CD4-positive, alpha-beta memory T cell (primary cell): ENCODE data around the gene KL. TPM values are rescaled to one million over a fixed set of nuclear protein-coding genes. Genes with fewer than 3 reads are reported as not detected.

ENCODE experiments used
- CTCF ChIA-PET: fragments of 350-600 bp; sonication (Branson Sonifier 250); formaldehyde crosslinking; loops from one replicate; lab custom pipeline; 2021; ENCODE audit warnings: inconsistent platforms; ENCODE audit not compliant: partially characterized antibody; lab: Charles Lee
- POLR2A ChIA-PET: fragments of 350-600 bp; sonication (Branson Sonifier 250); formaldehyde crosslinking; loops from one replicate; lab custom pipeline; 2021; ENCODE audit not compliant: partially characterized antibody; lab: Charles Lee
- DNase-seq, 5 donors: peaks; one replicate each; pipeline versions ENCODE4 v3.0.0 to v3.0.0-alpha.2; 2020 to 2022; ENCODE audit warnings: mixed read lengths in 1 of 5
- H3K27ac ChIP-seq: one replicate; pipeline ENCODE4 v1.7.0; 2013; ENCODE audit warnings: low read depth, low read length
- H3K27me3 ChIP-seq: 2 replicates; pipeline ENCODE4 v1.7.0; 2013; ENCODE audit warnings: mild to moderate bottlenecking, low read length, moderate library complexity; ENCODE audit not compliant: insufficient read depth
- H3K36me3 ChIP-seq: 2 replicates; pipeline ENCODE4 v1.7.0; 2013; ENCODE audit warnings: mild to moderate bottlenecking, low read length, moderate library complexity; ENCODE audit not compliant: insufficient read depth
- H3K4me1 ChIP-seq: 2 replicates; pipeline ENCODE4 v1.7.0; 2013; ENCODE audit warnings: mild to moderate bottlenecking, low read length, moderate library complexity; ENCODE audit not compliant: insufficient read depth
- H3K4me3 ChIP-seq, 2 donors: one replicate each; pipeline ENCODE4 v1.7.0; 2013; ENCODE audit warnings: low read length in 2 of 2, mild to moderate bottlenecking in 1 of 2
- H3K9me3 ChIP-seq, 2 donors: one replicate each; pipeline ENCODE4 v1.7.0; 2013; ENCODE audit warnings: low read length in 2 of 2, control low read depth in 1 of 2; ENCODE audit not compliant: control insufficient read depth in 1 of 2
- H3K27ac Mint-ChIP-seq, 7 donors: one replicate each; pipeline ENCODE4 v1.8.0; 2020 to 2021; ENCODE audit warnings: mixed read lengths in 7 of 7, mild to moderate bottlenecking in 6 of 7, inconsistent platforms in 3 of 7, moderate library complexity in 3 of 7
- H3K27me3 Mint-ChIP-seq, 2 donors: one replicate each; pipeline ENCODE4 v1.8.0; 2020 to 2021; ENCODE audit warnings: mixed read lengths in 2 of 2
- H3K36me3 Mint-ChIP-seq, 2 donors: one replicate each; pipeline ENCODE4 v1.8.0; 2020 to 2021; ENCODE audit warnings: mixed read lengths in 2 of 2, inconsistent platforms in 1 of 2, mild to moderate bottlenecking in 1 of 2
- H3K4me1 Mint-ChIP-seq, 4 donors: one replicate each; pipeline ENCODE4 v1.8.0; 2020 to 2021; ENCODE audit warnings: mixed read lengths in 4 of 4, mild to moderate bottlenecking in 1 of 4
- H3K4me3 Mint-ChIP-seq, 8 donors: one replicate each; pipeline ENCODE4 v1.8.0; 2020 to 2021; ENCODE audit warnings: mixed read lengths in 8 of 8, mild to moderate bottlenecking in 7 of 8, moderate library complexity in 6 of 8, inconsistent platforms in 3 of 8
- H3K9me3 Mint-ChIP-seq, 8 donors: one replicate each; pipeline ENCODE4 v1.8.0; 2020 to 2021; ENCODE audit warnings: mixed read lengths in 8 of 8, mild to moderate bottlenecking in 5 of 8, inconsistent platforms in 3 of 8, moderate library complexity in 1 of 8
- intact Hi-C: fragments of 100-400 bp; cut with micrococcal nuclease; formaldehyde crosslinking; loops from one replicate; pipeline ENCODE4 v1.15.1; 2023
- polyA plus RNA-seq, 2 donors: library from polyadenylated mRNA; unstranded; fragments of 300-500 nt; fragmentation: Illumina TruSeq; gene quantifications; one replicate each; pipeline ENCODE4 v1.2.3, GENCODE V29; 2021
- total RNA-seq, 2 experiments: library from RNA; stranded (reverse); gene quantifications; one replicate each; pipeline ENCODE4 v1.2.3, GENCODE V29; 2021

The KL gene
- total and polyA plus RNA-seq, 4 experiments from 2014 or later = 0.17 TPM; not detected in 3

DNA sequence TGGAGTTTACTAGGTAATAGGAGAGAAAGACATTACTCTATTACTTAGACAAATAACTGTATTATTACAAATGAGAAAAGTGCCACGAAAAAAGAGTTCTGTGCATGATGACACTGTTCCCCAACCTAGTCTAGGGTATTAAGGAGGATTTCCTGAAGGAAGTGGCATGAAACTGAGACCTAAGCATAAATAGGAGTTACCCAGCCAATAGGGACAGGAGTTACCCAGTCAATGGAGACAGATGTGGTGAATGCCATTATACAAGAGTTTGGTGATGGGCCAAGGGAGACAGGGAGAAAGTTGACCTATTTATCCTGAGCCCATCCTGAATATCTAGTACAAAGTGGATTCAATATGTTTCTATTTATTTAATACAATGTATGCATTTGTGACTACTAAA lies 65.4 kb downstream of the KL start:
- H3K4me3 ChIP-seq = no peak overlapping the region
- no peak overlapping the region for H3K27ac ChIP-seq
- Mint-ChIP-seq H3K27ac (no peak overlapping the region), H3K4me1 (no peaks in the 10 kb centered on the region), H3K36me3 (no peaks in the 10 kb centered on the region), H3K4me3 (no peak overlapping the region), H3K9me3 (no peaks in the 10 kb centered on the region), H3K27me3 (peaks cover 13% of the 10 kb centered on the region in 2 donors)
- H3K4me1 ChIP-seq = no peaks in the 10 kb centered on the region
- ChIA-PET POLR2A (no interaction called here), CTCF (no interaction called here)
- intact Hi-C loops = no loop called here
- H3K36me3 ChIP-seq = no peaks in the 10 kb centered on the region
- no peak for DNase-seq
- H3K9me3 ChIP-seq = no peaks in the 10 kb centered on the region
- no peaks in the 10 kb centered on the region for H3K27me3 ChIP-seq

DNA sequence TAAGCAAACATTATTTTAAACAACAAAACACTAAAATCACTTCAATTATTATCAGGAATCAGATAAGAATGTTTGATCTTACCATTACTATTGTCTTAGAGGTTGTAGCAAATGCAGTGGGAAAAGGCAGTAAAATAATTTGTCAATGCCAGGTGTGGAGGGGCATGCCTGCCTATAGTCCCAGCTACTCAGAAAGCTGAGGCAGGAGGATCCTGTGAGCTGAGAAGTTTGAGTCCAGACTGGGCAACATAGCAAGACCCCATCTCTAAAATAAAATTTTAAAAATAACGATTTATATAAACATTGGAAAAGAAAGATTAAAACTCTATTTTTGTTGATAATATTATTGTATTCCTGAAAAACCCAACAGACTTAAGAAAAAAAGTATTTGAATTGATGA lies 66.8 kb downstream of the KL start:
- peaks cover 15 to 17% of the 10 kb centered on the region in 2 donors for H3K27me3 Mint-ChIP-seq
- no peak for DNase-seq
- H3K4me3 Mint-ChIP-seq = no peak overlapping the region
- intact Hi-C loops = no loop called here
- Histone ChIP-seq H3K27me3 (no peaks in the 10 kb centered on the region), H3K4me1 (no peaks in the 10 kb centered on the region), H3K36me3 (no peaks in the 10 kb centered on the region), H3K4me3 (no peak overlapping the region), H3K9me3 (no peaks in the 10 kb centered on the region), H3K27ac (no peak overlapping the region)
- ChIA-PET POLR2A (no interaction called here), CTCF (no interaction called here)
- H3K4me1 Mint-ChIP-seq = no peaks in the 10 kb centered on the region
- no peaks in the 10 kb centered on the region for H3K36me3 Mint-ChIP-seq
- H3K27ac Mint-ChIP-seq = no peak overlapping the region
- H3K9me3 Mint-ChIP-seq = no peaks in the 10 kb centered on the region

DNA sequence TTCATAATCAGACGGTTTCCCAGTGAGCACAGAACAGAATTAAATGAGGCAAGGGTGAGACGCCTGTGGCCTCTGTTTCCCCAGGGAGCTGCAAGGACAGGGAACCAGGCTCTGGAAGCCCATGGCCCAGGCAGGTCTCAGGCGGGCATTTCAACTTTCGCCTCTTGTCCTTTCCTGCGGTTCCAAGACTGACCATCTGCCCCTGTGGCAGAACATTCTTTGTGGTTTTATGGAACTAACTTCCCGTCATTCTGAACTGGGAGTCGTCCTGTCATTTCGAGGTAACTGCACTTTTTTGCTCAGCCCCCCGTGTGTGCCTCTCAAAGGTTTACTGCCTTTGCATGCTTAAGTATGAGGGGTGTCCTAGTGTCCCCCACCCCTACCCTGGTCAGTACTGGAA lies 70.9 kb downstream of the KL start:
- H3K9me3 Mint-ChIP-seq = no peaks in the 10 kb centered on the region
- no peaks in the 10 kb centered on the region for H3K9me3 ChIP-seq
- H3K27ac ChIP-seq = no peak overlapping the region
- ChIA-PET CTCF (no interaction called here), POLR2A (no interaction called here)
- no peaks in the 10 kb centered on the region for H3K4me1 ChIP-seq
- no peak overlapping the region for H3K27ac Mint-ChIP-seq
- no peaks in the 10 kb centered on the region for H3K36me3 ChIP-seq
- H3K4me1 Mint-ChIP-seq = no peaks in the 10 kb centered on the region
- no peak overlapping the region for H3K4me3 Mint-ChIP-seq
- peaks cover 3 to 8% of the 10 kb centered on the region in 2 donors for H3K27me3 Mint-ChIP-seq
- no peaks in the 10 kb centered on the region for H3K36me3 Mint-ChIP-seq
- no peak overlapping the region for H3K4me3 ChIP-seq
- no peak for DNase-seq
- H3K27me3 ChIP-seq = no peaks in the 10 kb centered on the region
- intact Hi-C loops = no loop called here

DNA sequence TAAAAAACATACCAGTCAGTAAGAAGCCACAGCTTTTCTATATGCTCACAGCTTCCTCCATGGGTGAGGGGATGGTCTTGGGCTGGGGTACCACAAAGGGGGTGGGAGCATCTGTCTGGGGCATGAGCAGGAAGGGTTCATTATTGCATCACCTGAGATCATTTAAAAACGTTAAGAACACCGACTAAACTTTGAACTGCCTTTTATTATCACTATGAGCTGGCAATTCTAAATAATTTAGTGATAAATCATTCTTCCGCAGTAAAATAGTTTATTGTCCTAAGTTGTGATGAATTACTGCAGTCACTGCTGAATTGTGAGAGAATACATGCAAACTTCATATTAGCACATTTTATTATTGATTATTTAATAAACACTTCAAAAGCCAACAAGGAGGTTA lies 71.6 kb downstream of the KL start:
- Histone ChIP-seq H3K4me3 (no peak overlapping the region), H3K4me1 (no peaks in the 10 kb centered on the region), H3K9me3 (no peaks in the 10 kb centered on the region), H3K36me3 (no peaks in the 10 kb centered on the region), H3K27ac (no peak overlapping the region), H3K27me3 (no peaks in the 10 kb centered on the region)
- Mint-ChIP-seq H3K36me3 (no peaks in the 10 kb centered on the region), H3K4me1 (no peaks in the 10 kb centered on the region), H3K27me3 (peaks cover 2 to 7% of the 10 kb centered on the region in 2 donors), H3K9me3 (no peaks in the 10 kb centered on the region), H3K4me3 (no peak overlapping the region), H3K27ac (no peak overlapping the region)
- CTCF ChIA-PET = no interaction called here
- intact Hi-C loops = no loop called here
- POLR2A ChIA-PET = no interaction called here
- DNase-seq = no peak

DNA sequence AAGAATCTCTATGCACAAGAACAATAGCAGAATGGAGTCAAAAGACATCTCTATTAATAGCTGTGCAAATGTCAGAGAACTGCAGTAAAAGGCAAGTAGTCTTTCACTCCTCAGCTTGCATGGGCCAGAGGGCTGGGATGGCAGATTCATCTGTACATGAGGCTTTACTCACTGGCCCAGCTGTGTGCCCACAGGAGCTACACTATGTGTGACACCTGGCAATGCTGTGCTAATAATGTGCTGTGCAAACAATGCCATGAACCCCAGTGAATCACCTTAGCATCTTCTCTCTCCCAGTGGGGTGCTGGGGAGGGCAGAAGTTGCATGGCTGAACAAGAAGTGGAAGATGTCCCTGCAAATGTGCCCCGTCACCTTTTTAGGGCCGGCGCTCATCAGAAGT lies 73.1 kb downstream of the KL start:
- intact Hi-C loops = no loop called here
- POLR2A ChIA-PET = no interaction called here
- Histone ChIP-seq H3K9me3 (no peaks in the 10 kb centered on the region), H3K4me1 (no peaks in the 10 kb centered on the region), H3K36me3 (no peaks in the 10 kb centered on the region), H3K4me3 (no peak overlapping the region), H3K27ac (no peak overlapping the region), H3K27me3 (no peaks in the 10 kb centered on the region)
- CTCF ChIA-PET = no interaction called here
- H3K27ac Mint-ChIP-seq = no peak overlapping the region
- no peaks in the 10 kb centered on the region for H3K36me3 Mint-ChIP-seq
- no peaks in the 10 kb centered on the region for H3K4me1 Mint-ChIP-seq
- no peak overlapping the region for H3K4me3 Mint-ChIP-seq
- H3K9me3 Mint-ChIP-seq = peaks cover 0 to 1% (median 0%) of the 10 kb centered on the region in 8 donors
- H3K27me3 Mint-ChIP-seq = peaks cover 2 to 7% of the 10 kb centered on the region in 2 donors
- DNase-seq = no peak

DNA sequence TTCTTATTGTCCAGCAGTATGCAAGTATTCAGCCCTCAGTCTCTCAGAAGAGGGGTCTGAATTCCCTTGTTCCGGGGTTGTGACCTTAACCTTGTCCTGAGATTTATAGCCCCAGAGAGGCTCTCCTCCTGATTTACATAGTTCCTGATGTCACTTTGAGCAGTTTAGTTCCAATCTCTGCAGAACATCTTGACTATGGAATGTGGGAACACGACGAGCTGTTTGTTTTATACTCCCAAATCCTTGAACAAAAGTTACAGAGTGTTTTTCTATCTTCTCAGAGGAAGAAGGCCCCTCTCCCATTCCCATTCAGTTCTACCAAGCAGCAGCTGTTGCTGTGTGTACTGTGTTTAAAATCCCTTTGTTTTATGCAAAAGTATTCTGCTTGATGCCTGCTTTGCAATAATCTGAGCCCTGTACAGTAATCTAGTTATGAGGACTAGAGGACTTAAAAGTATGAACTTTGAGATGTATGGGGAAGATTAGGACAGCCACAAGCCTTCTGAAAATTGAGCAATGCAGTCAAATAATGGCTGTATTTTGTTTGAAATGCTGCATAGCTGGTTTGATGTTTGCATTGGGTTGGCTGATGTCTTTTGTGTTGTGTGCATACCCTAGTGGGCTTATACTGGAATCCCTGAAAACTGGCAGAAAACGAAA lies 74.7 kb downstream of the KL start:
- Mint-ChIP-seq H3K9me3 (peaks cover 0 to 1% (median 0%) of the 10 kb centered on the region in 8 donors), H3K4me1 (no peaks in the 10 kb centered on the region), H3K27me3 (peaks cover 2 to 10% of the 10 kb centered on the region in 2 donors), H3K36me3 (no peaks in the 10 kb centered on the region), H3K27ac (no peak overlapping the region), H3K4me3 (no peak overlapping the region)
- CTCF ChIA-PET = no interaction called here
- no peak for DNase-seq
- Histone ChIP-seq H3K4me1 (no peaks in the 10 kb centered on the region), H3K4me3 (no peak overlapping the region), H3K9me3 (no peaks in the 10 kb centered on the region), H3K36me3 (no peaks in the 10 kb centered on the region), H3K27me3 (no peaks in the 10 kb centered on the region), H3K27ac (no peak overlapping the region)
- POLR2A ChIA-PET = no interaction called here
- intact Hi-C loops = no loop called here

DNA sequence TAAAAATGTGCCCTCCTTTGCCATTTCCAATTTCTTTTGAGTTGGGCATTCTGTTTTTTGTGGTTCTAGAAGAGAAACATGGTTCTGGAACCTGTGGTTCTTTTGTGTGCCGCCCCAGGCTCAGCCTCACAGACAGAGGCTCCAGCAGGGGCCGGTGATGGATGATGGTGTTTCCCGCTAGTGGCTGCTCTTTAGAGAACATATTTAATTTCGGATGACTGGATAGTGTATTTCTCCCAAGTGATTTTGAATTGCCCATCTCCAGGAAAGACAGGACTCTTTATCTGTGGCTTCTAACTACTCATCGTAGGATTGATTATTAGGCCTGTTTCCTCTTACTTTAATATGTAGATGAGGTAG lies 75.2 kb downstream of the KL start:
- no peak overlapping the region for H3K27ac Mint-ChIP-seq
- CTCF ChIA-PET = no interaction called here
- H3K4me1 Mint-ChIP-seq = no peaks in the 10 kb centered on the region
- peaks cover 2 to 10% of the 10 kb centered on the region in 2 donors for H3K27me3 Mint-ChIP-seq
- H3K9me3 Mint-ChIP-seq = peaks cover 0 to 1% (median 0%) of the 10 kb centered on the region in 8 donors
- H3K4me3 ChIP-seq = no peak overlapping the region
- H3K27me3 ChIP-seq = no peaks in the 10 kb centered on the region
- no peaks in the 10 kb centered on the region for H3K36me3 Mint-ChIP-seq
- POLR2A ChIA-PET = no interaction called here
- H3K4me1 ChIP-seq = no peaks in the 10 kb centered on the region
- no peak overlapping the region for H3K4me3 Mint-ChIP-seq
- no peak overlapping the region for H3K27ac ChIP-seq
- DNase-seq = no peak
- no peaks in the 10 kb centered on the region for H3K9me3 ChIP-seq
- no peaks in the 10 kb centered on the region for H3K36me3 ChIP-seq
- intact Hi-C loops = no loop called here
